CD14-positive monocyte (primary cell): ENCODE results near the gene NTM. TPM values are rescaled to one million over a fixed set of nuclear protein-coding genes. Genes with fewer than 3 reads are reported as not detected.

Experiments used
- DNase-seq, 3 donors: peaks; one replicate each; pipeline ENCODE4 v3.0.0-alpha.2; 2011 to 2022
- H2AFZ ChIP-seq: 2 replicates; pipeline ENCODE4 v1.6.0; 2012; ENCODE audit warnings: mild to moderate bottlenecking, low read depth, low read length, inconsistent platforms; ENCODE audit not compliant: insufficient read depth, poor library complexity, severe bottlenecking
- H3K27ac ChIP-seq, 2 donors: 1 replicate in 1 of 2; 2 replicates in 1 of 2; pipeline ENCODE4 v1.5.1; 2012 to 2013; ENCODE audit warnings: low read length in 2 of 2, control low read depth in 1 of 2, inconsistent platforms in 1 of 2, low read depth in 1 of 2, mild to moderate bottlenecking in 1 of 2
- H3K27me3 ChIP-seq, 2 donors: one replicate each; pipeline versions ENCODE4 v1.6.0 to v1.6.1; 2011 to 2013; ENCODE audit warnings: low read length in 2 of 2; ENCODE audit not compliant: control insufficient read depth in 2 of 2, insufficient read depth in 2 of 2
- H3K36me3 ChIP-seq, 2 donors: replicated peaks in 1 of 2; 1 replicate in 1 of 2; 2 replicates in 1 of 2; pipeline versions ENCODE4 v1.5.1 to v1.6.1; 2012 to 2013; ENCODE audit warnings: low read length in 2 of 2, control low read depth in 1 of 2, inconsistent platforms in 1 of 2, mild to moderate bottlenecking in 1 of 2; ENCODE audit not compliant: insufficient read depth in 2 of 2, control insufficient read depth in 1 of 2
- H3K4me1 ChIP-seq, 2 donors: 1 replicate in 1 of 2; 2 replicates in 1 of 2; pipeline versions ENCODE4 v1.5.1 to v1.6.1; 2012 to 2013; ENCODE audit warnings: low read length in 2 of 2, control low read depth in 1 of 2, inconsistent platforms in 1 of 2, mild to moderate bottlenecking in 1 of 2, moderate library complexity in 1 of 2; ENCODE audit not compliant: insufficient read depth in 2 of 2, control insufficient read depth in 1 of 2
- H3K4me2 ChIP-seq: replicated peaks from 2 replicates; pipeline ENCODE3; 2012; ENCODE audit warnings: low read length, moderate library complexity, mild to moderate bottlenecking; ENCODE audit not compliant: poor library complexity, severe bottlenecking; ENCODE audit errors: extremely low read depth
- H3K4me3 ChIP-seq, 3 experiments: fragments of 200-600 bp in 1 of 3; sonication (generic) in 1 of 3; replicated peaks in 1 of 3; 1 replicate in 2 of 3; 2 replicates in 1 of 3; pipeline ENCODE4 v1.5.1; 2011 to 2013; ENCODE audit warnings: low read length in 3 of 3, mild to moderate bottlenecking in 3 of 3, control low read depth in 2 of 3, low read depth in 2 of 3, inconsistent platforms in 1 of 3, moderate library complexity in 1 of 3
- H3K79me2 ChIP-seq: 2 replicates; pipeline ENCODE4 v1.6.0; 2012; ENCODE audit warnings: mild to moderate bottlenecking, control low read depth, inconsistent platforms, low read length, moderate library complexity; ENCODE audit not compliant: insufficient read depth
- H3K9ac ChIP-seq: 2 replicates; pipeline ENCODE4 v1.6.0; 2017; ENCODE audit warnings: low read length, mild to moderate bottlenecking; ENCODE audit not compliant: insufficient read depth, poor library complexity, severe bottlenecking
- H3K9me3 ChIP-seq, 2 donors: replicated peaks in 1 of 2; 1 replicate in 1 of 2; 2 replicates in 1 of 2; pipeline versions ENCODE4 v1.5.1 to v1.6.1; 2012 to 2013; ENCODE audit warnings: low read length in 2 of 2, control low read depth in 1 of 2; ENCODE audit not compliant: control insufficient read depth in 1 of 2, insufficient read depth in 1 of 2
- H4K20me1 ChIP-seq: 2 replicates; pipeline ENCODE4 v1.6.0; 2012; ENCODE audit warnings: mild to moderate bottlenecking, low read length, control low read depth, moderate library complexity; ENCODE audit not compliant: insufficient read depth
- H3K27ac Mint-ChIP-seq, 7 donors: one replicate each; pipeline ENCODE4 v1.8.0; 2020; ENCODE audit warnings: mild to moderate bottlenecking in 7 of 7, mixed read lengths in 7 of 7, moderate library complexity in 6 of 7, inconsistent platforms in 2 of 7
- H3K27me3 Mint-ChIP-seq, 3 donors: one replicate each; pipeline ENCODE4 v1.8.0; 2021 to 2022; ENCODE audit warnings: low read depth in 3 of 3, mild to moderate bottlenecking in 3 of 3, mixed read lengths in 3 of 3, moderate library complexity in 3 of 3, inconsistent platforms in 1 of 3
- H3K36me3 Mint-ChIP-seq, 2 donors: one replicate each; pipeline ENCODE4 v1.8.0; 2020; ENCODE audit warnings: mixed read lengths in 2 of 2, inconsistent platforms in 1 of 2, mild to moderate bottlenecking in 1 of 2
- H3K4me1 Mint-ChIP-seq: one replicate; pipeline ENCODE4 v1.8.0; 2020; ENCODE audit warnings: mild to moderate bottlenecking, mixed read lengths
- H3K4me3 Mint-ChIP-seq, 2 donors: one replicate each; pipeline ENCODE4 v1.8.0; 2020; ENCODE audit warnings: mild to moderate bottlenecking in 2 of 2, mixed read lengths in 2 of 2, moderate library complexity in 1 of 2
- H3K9me3 Mint-ChIP-seq, 7 donors: one replicate each; pipeline ENCODE4 v1.8.0; 2020 to 2022; ENCODE audit warnings: mixed read lengths in 7 of 7, mild to moderate bottlenecking in 6 of 7, moderate library complexity in 6 of 7, inconsistent platforms in 2 of 7
- WGBS: methylation state at CpG from one replicate; pipeline ENCODE4 v1.1.5; 2013; ENCODE audit warnings: missing lambda C conversion rate; ENCODE audit not compliant: insufficient coverage; 5-methylcytosine and 5-hydroxymethylcytosine counted together
- intact Hi-C, 2 donors: fragments of 100-400 bp; cut with micrococcal nuclease; formaldehyde crosslinking; loops; one replicate each; pipeline versions ENCODE4 v1.15.0 to v1.15.1; 2023
- polyA plus RNA-seq, 3 donors: library from polyadenylated mRNA; depleted of rRNA in 1 of 3; unstranded in 2 of 3; stranded (reverse) in 1 of 3; fragments of 300-500 nt in 2 of 3; fragments of >200 nt in 1 of 3; fragmentation: Illumina TruSeq in 2 of 3; gene quantifications; 1 replicate in 2 of 3; 2 replicates in 1 of 3; pipeline ENCODE4 v1.2.3, GENCODE V29; 2012 to 2021
- TF ChIP-seq, protein P1 (sequence below): fragments of 200-600 bp; IDR thresholded peaks from one replicate; pipeline ENCODE4 v1.8.0; 2022; ENCODE audit warnings: antibody characterized with exemption, mild to moderate bottlenecking

NTM gene
- polyA plus RNA-seq, 3 donors = not detected

GRCh38 chr11:131430473-131431208 lies 60.2 kb downstream of the NTM start:
- H3K4me2 ChIP-seq = no peak overlapping the region
- H3K4me1 ChIP-seq = peaks cover 0 to 6% of the 10 kb centered on the region in 2 donors
- H3K79me2 ChIP-seq = no peaks in the 10 kb centered on the region
- Mint-ChIP-seq H3K4me1 (peaks cover 10% of the 10 kb centered on the region), H3K27me3 (peaks cover 0 to 4% (median 3%) of the 10 kb centered on the region in 3 donors), H3K27ac (peak overlapping the region in 1 of 7 donors; percentile 45), H3K9me3 (peaks cover 0 to 8% (median 0%) of the 10 kb centered on the region in 7 donors), H3K36me3 (no peaks in the 10 kb centered on the region), H3K4me3 (no peak overlapping the region)
- no peak overlapping the region for H2AFZ ChIP-seq
- H3K9ac ChIP-seq = no peak overlapping the region
- no peaks in the 10 kb centered on the region for H3K27me3 ChIP-seq
- no peak for DNase-seq
- intact Hi-C loops = no loop called here
- no peaks in the 10 kb centered on the region for H3K9me3 ChIP-seq
- H3K4me3 ChIP-seq = no peak overlapping the region
- H4K20me1 ChIP-seq = no peaks in the 10 kb centered on the region
- WGBS = 42% methylated on average over 9 of the region's 11 CpGs
- no peak overlapping the region for H3K27ac ChIP-seq
- TF ChIP-seq, protein P1, sequence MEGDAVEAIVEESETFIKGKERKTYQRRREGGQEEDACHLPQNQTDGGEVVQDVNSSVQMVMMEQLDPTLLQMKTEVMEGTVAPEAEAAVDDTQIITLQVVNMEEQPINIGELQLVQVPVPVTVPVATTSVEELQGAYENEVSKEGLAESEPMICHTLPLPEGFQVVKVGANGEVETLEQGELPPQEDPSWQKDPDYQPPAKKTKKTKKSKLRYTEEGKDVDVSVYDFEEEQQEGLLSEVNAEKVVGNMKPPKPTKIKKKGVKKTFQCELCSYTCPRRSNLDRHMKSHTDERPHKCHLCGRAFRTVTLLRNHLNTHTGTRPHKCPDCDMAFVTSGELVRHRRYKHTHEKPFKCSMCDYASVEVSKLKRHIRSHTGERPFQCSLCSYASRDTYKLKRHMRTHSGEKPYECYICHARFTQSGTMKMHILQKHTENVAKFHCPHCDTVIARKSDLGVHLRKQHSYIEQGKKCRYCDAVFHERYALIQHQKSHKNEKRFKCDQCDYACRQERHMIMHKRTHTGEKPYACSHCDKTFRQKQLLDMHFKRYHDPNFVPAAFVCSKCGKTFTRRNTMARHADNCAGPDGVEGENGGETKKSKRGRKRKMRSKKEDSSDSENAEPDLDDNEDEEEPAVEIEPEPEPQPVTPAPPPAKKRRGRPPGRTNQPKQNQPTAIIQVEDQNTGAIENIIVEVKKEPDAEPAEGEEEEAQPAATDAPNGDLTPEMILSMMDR = no peak
- H3K36me3 ChIP-seq = no peaks in the 10 kb centered on the region

DNA sequence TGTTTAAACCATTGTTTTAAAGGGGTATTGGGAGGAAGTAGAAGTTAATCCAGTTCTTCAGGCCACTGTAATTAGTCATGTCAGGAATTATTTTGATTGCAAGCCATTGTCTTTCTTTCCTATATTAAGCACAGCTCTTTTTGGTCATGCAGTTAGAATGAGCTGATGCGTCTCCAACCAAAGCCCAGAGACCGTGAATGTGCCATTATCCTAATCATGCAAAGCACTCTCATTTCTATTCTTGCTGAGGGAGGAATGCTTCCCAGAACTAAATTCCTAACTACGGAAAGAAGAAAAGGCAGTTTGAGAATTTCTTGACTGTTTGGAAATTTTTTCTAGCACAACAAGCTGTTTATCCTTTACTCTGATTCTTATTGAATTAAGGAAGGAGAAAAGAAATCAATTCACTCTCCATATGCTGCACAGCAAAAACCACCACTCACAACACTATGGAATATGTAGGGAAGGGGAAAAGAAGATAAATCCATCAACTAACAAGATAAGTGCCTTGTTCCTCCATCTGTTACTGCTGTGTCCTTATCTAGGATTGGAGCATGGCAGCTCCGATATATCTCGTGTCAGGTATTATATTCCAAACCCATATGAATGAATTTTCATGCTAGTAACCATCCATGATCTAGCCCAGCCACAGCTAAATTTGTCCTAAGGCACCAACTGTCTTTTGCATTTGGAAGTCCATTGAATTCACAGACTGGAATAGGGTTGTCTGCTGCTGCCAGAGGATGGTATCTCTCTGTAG lies 70.8 kb downstream of the NTM start:
- H3K4me3 ChIP-seq = no peak overlapping the region
- no peaks in the 10 kb centered on the region for H3K36me3 Mint-ChIP-seq
- H3K9me3 Mint-ChIP-seq = peaks cover 6 to 18% (median 9%) of the 10 kb centered on the region in 7 donors
- H3K79me2 ChIP-seq = no peaks in the 10 kb centered on the region
- no CpG with 5 or more reads among the region's 5 CpGs for WGBS
- H3K9me3 ChIP-seq = peaks cover 8 to 9% of the 10 kb centered on the region in 2 donors
- intact Hi-C loops = no loop called here
- H3K27me3 Mint-ChIP-seq = no peaks in the 10 kb centered on the region
- H3K4me3 Mint-ChIP-seq = no peak overlapping the region
- no peak overlapping the region for H2AFZ ChIP-seq
- TF ChIP-seq, protein P1 = no peak
- no peaks in the 10 kb centered on the region for H3K27me3 ChIP-seq
- no peaks in the 10 kb centered on the region for H3K4me1 Mint-ChIP-seq
- H3K27ac ChIP-seq = no peak overlapping the region
- no peak for DNase-seq
- no peak overlapping the region for H3K27ac Mint-ChIP-seq
- no peaks in the 10 kb centered on the region for H4K20me1 ChIP-seq
- no peaks in the 10 kb centered on the region for H3K4me1 ChIP-seq
- H3K4me2 ChIP-seq = no peak overlapping the region
- H3K36me3 ChIP-seq = no peaks in the 10 kb centered on the region
- H3K9ac ChIP-seq = no peak overlapping the region
